ENCODE results near the gene VIM. TPM values are rescaled to one million over a fixed set of nuclear protein-coding genes. Genes with fewer than 3 reads are reported as not detected.
A peak's percentile ranks its signal among the peaks of the same experiment; 100 is the strongest.

VIM gene
- total RNA-seq, 4 donors from 2014 or later: 6,350 to 8,587 (median 8,002) TPM

DNA sequence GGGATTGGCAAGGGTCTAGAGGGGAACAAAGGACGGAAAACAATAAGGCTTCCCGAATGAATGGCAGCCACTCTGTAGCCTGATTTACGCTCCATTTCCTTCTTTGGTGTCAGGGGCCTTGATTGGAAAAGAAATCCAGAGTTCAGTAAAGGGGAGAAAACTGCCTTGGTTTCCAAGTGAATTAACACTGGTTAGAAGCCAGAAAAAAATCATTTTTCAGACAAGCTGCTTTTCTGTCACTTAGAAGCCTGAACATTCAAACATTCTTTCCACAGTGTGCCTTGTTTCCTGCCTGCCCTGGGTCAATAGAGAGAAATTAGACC is 26.3 kb upstream of the VIM start:
- no peaks in the 10 kb centered on the region for H3K27me3 ChIP-seq
- peak overlapping the region; percentile 54 to 71 (median 62) for H3K4me3 ChIP-seq
- WGBS, 2 donors: 5 to 10% methylated on average over 3 of the region's 3 CpGs

DNA sequence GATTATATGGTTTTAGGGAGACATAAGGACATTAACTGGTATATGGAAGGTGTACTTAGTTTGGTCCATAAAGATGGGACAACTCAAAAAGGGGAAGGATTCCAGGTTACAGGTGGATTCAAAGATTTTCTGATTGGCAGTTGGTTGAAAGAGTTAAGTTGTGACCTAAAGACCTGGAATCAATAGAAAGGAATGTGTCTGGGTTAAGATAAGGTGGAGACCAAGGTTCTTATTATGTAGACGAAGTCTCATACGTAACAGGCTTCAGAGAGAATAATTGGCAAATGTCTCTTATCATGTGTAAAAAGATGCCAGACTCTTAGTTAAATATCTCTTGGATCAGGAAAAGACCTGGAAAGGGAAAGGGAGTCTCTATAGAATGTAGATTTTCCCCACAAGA is 25.5 kb upstream of the VIM start:
- TF ChIP-seq POLR2A (IDR thresholded peaks at IDR 0.05): no peak
- TF ChIP-seq EP300 (IDR thresholded peaks at IDR 0.05): no peak
- TF ChIP-seq, protein P1, sequence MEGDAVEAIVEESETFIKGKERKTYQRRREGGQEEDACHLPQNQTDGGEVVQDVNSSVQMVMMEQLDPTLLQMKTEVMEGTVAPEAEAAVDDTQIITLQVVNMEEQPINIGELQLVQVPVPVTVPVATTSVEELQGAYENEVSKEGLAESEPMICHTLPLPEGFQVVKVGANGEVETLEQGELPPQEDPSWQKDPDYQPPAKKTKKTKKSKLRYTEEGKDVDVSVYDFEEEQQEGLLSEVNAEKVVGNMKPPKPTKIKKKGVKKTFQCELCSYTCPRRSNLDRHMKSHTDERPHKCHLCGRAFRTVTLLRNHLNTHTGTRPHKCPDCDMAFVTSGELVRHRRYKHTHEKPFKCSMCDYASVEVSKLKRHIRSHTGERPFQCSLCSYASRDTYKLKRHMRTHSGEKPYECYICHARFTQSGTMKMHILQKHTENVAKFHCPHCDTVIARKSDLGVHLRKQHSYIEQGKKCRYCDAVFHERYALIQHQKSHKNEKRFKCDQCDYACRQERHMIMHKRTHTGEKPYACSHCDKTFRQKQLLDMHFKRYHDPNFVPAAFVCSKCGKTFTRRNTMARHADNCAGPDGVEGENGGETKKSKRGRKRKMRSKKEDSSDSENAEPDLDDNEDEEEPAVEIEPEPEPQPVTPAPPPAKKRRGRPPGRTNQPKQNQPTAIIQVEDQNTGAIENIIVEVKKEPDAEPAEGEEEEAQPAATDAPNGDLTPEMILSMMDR (IDR thresholded peaks at IDR 0.05): no peak
- peak overlapping the region; percentile 88 to 97 (median 97) for H3K27ac ChIP-seq
- no peak for DNase-seq (ENCODE audit: low spot score in 2 of 2)
- H3K4me3 ChIP-seq: no peak overlapping the region
- H3K4me1 ChIP-seq: peaks cover 0 to 36% (median 14%) of the 10 kb centered on the region in 4 donors
- no peaks in the 10 kb centered on the region for H3K9me3 ChIP-seq
- no peaks in the 10 kb centered on the region for H3K36me3 ChIP-seq
- no peaks in the 10 kb centered on the region for H3K27me3 ChIP-seq
- WGBS, 2 donors: 86 to 90% methylated on average over 2 of the region's 2 CpGs

More for the DNA sequence above, 26.3 kb upstream of the VIM start:
- Histone ChIP-seq H3K9me3 (no peaks in the 10 kb centered on the region), H3K36me3 (no peaks in the 10 kb centered on the region), H3K27ac (peak overlapping the region; percentile 88 to 97 (median 97)), H3K4me1 (peaks cover 0 to 30% (median 14%) of the 10 kb centered on the region in 4 donors)
- TF ChIP-seq POLR2A (IDR thresholded peaks at IDR 0.05): no peak
- TF ChIP-seq, protein P1 (IDR thresholded peaks at IDR 0.05): no peak
- no peak for TF ChIP-seq EP300 (IDR thresholded peaks at IDR 0.05)
- no peak for DNase-seq (ENCODE audit: low spot score in 2 of 2)

DNA sequence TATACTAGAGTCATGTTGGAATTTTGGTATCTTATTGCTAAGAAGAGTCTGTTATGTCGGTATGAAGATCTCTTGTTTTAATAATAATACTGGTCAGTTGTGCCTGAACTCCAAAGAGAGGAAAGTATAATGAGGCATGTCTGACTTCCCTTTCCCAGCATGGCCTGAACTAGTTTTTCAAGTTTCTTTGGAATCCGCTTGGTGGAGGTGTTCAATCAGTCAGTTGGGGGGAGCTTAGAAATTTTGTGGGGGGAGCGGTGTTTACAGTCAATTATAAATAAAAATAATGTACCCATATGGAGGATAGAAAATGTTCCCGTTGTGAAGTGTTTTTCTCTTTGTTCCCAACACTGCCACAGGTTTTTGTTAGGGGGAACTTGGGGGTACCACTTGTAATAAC is 25.0 kb upstream of the VIM start:
- no peaks in the 10 kb centered on the region for H3K36me3 ChIP-seq
- peaks cover 0 to 39% (median 14%) of the 10 kb centered on the region in 4 donors for H3K4me1 ChIP-seq
- WGBS, 2 donors: 82 to 84% methylated on average over 4 of the region's 4 CpGs
- no peak overlapping the region for H3K4me3 ChIP-seq
- no peaks in the 10 kb centered on the region for H3K27me3 ChIP-seq
- TF ChIP-seq EP300 (IDR thresholded peaks at IDR 0.05): no peak
- TF ChIP-seq, protein P1 (IDR thresholded peaks at IDR 0.05): no peak
- no peak for TF ChIP-seq POLR2A (IDR thresholded peaks at IDR 0.05)
- H3K27ac ChIP-seq: peak overlapping the region in 2 of 4 donors; percentile 97
- DNase-seq (ENCODE audit: low spot score in 2 of 2): no peak
- no peaks in the 10 kb centered on the region for H3K9me3 ChIP-seq

DNA sequence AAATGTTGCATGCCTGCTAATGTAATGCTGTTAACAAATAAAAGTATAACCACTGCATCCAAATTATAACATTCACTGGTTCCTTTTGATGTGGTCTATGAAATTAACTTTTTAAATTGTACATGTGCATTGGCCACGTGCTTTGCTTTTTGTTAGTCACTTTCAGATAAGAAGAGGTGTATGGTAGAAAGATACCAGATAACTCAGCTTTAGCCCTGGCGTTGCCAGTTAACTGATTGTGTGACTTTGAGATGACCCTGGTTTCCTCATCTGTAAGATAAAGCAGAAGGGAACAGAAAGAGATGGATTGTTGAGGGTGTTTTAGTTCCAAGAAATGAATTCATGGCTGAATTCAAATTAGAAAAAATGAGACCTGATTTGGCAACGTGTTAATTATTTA is 24.6 kb upstream of the VIM start:
- WGBS, 2 donors: 39 to 44% methylated on average over 3 of the region's 3 CpGs
- no peaks in the 10 kb centered on the region for H3K9me3 ChIP-seq
- no peak for DNase-seq (ENCODE audit: low spot score in 2 of 2)
- H3K4me3 ChIP-seq: no peak overlapping the region
- peaks cover 0 to 43% (median 15%) of the 10 kb centered on the region in 4 donors for H3K4me1 ChIP-seq
- H3K27me3 ChIP-seq: no peaks in the 10 kb centered on the region
- peak overlapping the region in 2 of 4 donors; percentile 97 for H3K27ac ChIP-seq
- H3K36me3 ChIP-seq: no peaks in the 10 kb centered on the region
- TF ChIP-seq, protein P1 (IDR thresholded peaks at IDR 0.05): no peak
- TF ChIP-seq POLR2A (IDR thresholded peaks at IDR 0.05) (no peak), EP300 (IDR thresholded peaks at IDR 0.05) (no peak)

DNA sequence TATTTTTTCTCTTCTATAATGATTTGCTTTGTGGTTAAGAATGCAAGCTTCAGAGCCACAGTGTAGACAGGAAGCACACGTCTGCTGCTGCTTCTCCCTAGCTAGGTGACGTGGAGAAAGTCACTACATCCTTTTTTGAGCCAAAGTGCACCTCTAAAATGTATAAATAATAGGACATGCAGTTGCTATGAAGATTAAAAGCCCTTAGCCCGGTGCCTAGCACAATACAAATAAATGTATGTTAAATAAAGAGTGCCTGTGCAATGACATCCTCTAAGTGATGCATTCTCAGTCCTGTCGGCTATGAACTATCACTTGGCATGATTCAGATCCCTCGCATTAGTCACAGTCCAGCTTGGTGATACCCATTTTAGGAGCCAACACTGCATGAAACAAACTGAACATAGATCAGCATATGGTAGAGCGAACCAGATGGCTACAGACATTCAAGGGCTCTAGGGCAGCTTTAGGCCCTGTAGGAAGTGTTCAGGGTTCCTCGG is 21.8 kb upstream of the VIM start:
- H3K27ac ChIP-seq: peak overlapping the region in 3 of 4 donors; percentile 5 to 97 (median 63)
- TF ChIP-seq, protein P1 (IDR thresholded peaks at IDR 0.05): no peak
- TF ChIP-seq POLR2A (IDR thresholded peaks at IDR 0.05) (no peak), EP300 (IDR thresholded peaks at IDR 0.05) (no peak)
- WGBS, 2 donors: 54 to 63% methylated on average over 7 of the region's 7 CpGs
- H3K4me1 ChIP-seq: peaks cover 0 to 51% (median 24%) of the 10 kb centered on the region in 4 donors
- H3K9me3 ChIP-seq: no peaks in the 10 kb centered on the region
- DNase-seq (ENCODE audit: low spot score in 2 of 2): no peak
- no peaks in the 10 kb centered on the region for H3K27me3 ChIP-seq
- H3K4me3 ChIP-seq: no peak overlapping the region
- H3K36me3 ChIP-seq: no peaks in the 10 kb centered on the region
